Endometrium (tissue), 2 donors: Measurements from ENCODE around the gene IGF2BP3.

ENCODE experiments used
- FAIRE-seq: peaks from 2 replicates; lab custom pipeline; 2012; peaks lifted over from hg19 to GRCh38; lab: Jason Lieb, UNC
- donor health status: control.
- donor health status: control.

Gene IGF2BP3

DNA sequence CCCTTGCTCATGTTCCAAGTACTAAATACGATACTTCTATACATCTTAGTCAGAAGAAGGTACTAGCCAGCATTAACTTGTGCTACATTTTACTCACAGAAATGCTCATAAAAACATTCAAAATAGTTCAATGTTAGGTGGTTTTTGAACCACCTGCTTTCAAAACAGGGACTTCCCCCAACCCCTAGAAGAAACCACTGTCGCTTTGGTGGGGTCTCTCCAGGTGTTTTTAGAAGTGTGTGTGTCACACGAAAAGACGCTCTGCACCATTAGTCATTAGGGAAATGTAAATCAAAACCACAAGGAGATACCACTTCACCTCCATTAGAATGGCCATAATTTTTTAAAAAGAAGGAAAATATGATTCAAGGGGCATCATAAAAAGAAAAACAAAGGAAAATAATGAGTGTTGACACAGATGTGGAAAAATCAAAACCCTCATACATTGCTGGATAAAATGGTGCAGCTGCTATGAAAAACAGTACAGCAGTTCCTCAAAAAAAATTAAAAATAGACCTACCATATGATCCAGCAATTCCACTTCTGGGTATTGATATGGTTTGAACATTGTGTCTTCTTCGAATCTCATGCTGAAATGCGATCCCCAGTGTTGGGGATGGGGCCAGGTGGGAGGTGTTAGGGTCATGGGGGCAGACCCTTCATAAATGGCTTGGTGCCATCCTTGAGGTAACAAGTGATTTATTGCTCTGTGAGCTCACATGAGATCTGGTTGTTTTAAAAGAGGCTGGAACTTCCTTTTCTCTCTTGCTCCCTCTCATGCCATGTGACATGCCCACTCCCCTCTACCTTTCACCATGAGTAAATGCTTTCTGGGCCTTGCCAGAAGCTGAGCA, 96.9 kb downstream of the IGF2BP3 start:
- no peak for FAIRE-seq

DNA sequence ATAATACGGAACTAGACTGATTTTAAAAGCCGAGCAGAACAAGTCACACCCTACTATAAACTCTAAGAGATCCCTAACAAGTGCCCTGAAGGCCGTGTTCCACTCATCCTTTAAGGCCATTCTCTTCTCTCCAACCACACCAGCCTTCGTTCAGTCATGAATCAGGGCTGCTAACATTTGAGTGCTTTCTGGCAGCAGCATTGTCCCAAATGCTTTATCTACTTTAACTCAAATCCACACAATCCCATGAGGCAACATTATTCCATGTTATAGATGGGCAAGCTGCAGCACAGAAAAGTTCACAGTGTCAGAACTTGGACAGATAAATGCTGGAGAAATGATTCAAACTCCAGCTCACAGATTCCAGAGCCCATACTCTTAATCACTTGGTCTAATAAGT, 97.7 kb downstream of the IGF2BP3 start:
- FAIRE-seq: no peak

DNA sequence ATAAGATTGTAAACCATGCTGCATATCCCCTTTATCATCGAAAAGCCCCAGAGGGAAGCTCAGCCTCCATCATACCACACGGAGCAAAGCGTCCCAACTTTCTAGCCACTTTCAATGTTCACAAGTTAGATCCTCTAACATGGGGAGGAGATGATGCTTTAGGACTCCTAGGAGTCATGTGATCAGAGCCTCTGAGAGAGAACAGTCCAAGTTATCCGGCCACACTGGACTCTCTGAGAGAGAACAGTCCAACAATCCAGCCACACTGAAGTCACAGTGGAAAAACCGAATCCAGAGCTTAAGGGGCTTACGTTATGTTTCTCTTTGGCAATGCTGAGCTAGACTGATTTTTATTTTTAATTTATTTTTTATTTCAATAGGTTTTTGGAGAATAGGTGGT, 98.6 kb downstream of the IGF2BP3 start:
- no peak for FAIRE-seq

DNA sequence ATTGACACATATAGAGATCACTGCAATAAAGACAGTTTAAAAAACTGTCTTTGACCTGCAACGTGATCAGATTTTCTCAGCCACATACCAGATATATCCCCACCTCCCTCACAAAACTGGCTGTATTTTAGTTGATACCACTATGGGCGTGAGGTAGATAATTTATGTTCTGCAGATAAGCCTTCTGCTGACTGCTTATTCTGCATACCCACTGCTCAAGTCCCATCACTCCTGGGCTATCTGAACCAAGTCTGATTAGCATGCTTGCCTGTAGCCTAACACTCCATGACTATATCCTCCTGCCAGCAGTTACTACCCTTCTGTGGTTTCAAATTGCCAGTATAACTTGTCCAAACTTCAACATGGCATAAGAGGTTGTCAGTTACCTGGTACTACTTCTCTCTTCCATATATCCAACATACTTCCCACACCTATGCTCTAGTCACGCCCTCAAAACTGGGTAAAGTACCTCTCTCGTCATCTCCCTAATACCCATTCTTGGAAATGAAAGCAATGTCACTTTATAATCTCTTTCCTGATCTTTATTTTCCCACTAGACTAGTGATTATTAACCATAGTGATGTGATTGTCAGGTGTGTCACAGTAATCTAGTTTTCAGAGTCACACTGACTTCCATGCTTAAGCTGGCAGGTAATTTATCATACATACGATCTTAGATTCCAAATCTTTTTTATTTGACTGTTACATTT, 100.4 kb downstream of the IGF2BP3 start:
- FAIRE-seq: no peak

DNA sequence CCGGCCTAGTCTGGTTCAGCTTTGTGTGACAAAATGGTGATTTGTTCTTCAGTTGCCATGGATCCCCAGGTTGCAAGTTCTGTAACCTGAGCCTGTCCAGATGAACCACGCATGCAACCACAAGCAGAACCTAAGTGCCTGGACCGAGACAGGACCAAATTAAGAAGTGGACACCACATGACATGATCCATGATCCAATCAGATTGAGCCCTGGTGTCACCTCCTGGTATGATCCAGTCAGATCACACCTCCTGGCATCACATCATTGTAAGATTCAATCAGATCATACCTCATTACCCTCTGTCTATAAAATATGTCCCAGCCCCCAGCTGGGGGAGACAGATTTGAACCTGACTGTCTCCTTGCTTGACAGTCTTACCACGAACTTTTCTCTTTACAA, 101.2 kb downstream of the IGF2BP3 start:
- no peak for FAIRE-seq

DNA sequence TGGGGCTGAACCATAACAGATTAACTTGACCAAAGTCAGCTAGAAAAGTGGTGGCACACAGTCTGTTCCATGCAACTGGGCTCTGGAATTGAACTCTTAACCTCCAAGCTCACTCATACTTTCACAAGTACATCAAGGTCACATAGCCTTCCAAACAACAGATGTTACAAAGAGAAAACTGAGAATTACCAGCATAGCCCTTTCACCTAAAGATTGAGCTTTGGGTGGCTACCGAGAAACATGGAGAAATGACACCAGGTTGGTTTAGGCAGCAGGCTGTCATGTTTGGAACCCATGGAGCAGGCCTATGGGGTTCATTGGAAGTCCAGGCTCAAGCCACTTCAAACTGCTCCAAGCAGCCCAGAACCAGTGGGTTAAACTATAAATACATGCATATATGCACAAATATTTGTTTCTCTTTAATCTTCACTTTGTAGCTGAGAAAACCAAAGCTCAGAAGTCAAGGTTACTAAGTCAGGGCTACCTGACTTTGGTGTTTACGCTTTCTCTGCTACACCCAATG, 112.1 kb downstream of the IGF2BP3 start:
- no peak for FAIRE-seq

DNA sequence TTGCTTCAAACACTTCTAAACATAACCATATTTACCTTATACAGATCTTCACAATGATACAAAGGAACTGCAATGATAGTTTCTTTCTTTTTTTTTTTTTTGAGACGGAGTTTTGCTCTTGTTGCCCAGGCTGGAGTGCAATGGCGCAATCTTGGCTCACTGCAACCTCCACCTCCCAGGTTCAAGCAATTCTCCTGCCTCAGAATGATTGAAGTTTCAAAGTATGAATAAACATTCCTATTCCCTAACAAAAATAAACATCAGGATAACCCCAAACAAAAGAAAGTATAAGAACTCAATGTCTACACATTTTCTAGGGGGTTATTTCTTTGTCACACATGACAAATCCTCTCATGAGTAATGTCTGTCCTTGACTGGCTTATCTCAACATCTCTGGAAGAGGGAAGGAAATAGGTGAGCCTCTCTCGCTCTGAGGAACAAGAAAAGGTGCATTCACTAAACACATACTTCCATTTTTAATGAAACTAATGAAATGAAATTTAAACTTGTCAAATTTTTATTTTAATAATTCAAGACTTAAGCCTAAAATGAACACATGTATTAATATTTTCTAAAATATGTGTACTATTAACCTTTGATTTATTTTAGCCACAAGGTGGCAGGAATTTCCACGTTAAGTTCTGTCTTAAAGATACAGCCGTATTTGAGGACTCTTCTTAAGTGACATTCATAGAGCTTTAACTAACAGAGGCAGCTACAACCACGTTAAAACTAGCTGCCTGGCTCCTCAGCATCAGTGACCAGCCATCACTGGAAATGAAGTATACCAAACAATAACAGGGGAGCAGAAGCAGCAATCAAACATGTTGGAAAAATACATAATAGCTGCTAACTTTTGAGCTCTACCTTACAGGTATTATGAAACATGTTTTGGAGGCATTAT, 112.8 kb downstream of the IGF2BP3 start:
- no peak for FAIRE-seq

DNA sequence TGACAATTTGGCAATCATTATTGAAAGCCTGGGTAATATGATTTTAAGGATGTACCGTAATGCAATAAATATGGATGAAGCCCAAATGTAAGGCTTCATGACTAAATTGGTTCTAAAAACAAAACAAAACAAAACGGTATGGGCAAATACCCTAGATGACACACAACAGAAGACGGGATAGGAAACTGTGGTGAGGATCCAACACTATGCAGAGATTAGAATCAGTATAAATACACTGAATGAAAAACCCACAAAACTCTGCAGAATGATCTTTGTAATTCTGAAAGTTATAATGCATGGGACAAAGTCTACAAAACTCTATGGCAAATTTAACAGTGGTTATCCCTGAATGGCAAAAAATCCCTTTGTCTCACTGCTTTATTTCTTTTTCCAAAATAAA, 113.6 kb downstream of the IGF2BP3 start:
- no peak for FAIRE-seq

DNA sequence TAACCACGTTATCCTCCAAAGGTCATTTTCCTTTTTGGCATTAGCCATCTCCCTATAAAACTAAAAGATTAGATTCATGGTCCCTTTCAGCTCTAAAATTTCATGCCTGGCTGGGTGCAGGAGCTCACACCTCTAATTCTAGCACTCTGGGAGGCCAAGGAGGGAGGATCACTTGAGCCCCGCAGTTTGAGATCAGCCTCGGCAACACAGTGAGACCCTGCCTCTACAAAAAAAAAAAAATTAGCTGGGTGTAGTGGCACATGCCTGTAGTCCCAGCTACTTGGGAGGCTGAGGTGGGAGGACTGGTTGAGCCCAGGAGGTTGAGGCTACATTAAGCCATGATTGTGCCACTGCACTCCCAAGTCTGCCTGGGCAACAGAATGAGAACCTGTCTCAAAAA, 114.1 kb downstream of the IGF2BP3 start:
- no peak for FAIRE-seq

DNA sequence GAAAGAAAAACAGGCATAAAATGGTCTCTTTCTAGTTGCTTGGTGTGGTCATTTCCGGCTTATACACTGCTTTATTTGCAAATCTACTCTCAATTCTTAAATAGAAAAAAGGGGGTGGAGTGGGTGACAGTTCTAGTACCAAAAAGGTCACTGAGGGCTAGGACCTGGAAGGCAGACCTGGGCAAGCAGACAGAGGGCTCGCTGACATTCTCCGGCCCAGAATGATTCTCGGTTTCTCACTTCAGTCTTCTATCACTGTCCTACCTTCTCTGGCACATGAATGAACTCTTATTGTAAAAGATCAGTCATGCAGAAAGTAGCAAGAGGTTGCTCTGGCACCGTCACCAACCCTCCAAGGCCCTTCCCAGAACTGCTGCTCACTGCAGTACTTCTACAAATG, 117.1 kb downstream of the IGF2BP3 start:
- no peak for FAIRE-seq

DNA sequence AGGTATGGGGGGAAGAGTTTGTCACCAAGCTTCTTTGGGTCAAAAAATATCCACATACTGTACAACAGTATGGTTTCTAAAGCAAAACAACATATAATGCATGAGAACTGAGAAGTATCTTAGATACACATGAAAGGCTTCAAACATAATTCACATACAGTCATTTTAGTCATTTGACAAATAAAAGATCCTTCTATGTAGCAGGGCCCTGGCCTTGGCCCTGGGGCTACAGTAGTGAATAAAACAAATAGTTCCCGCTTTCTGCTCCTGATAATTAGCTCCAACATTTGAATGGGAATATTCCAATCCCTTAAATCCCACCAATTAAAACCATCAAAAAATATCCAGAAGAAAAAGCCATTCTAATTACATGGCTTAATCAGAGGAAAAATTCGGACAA, 119.8 kb downstream of the IGF2BP3 start:
- FAIRE-seq: no peak

DNA sequence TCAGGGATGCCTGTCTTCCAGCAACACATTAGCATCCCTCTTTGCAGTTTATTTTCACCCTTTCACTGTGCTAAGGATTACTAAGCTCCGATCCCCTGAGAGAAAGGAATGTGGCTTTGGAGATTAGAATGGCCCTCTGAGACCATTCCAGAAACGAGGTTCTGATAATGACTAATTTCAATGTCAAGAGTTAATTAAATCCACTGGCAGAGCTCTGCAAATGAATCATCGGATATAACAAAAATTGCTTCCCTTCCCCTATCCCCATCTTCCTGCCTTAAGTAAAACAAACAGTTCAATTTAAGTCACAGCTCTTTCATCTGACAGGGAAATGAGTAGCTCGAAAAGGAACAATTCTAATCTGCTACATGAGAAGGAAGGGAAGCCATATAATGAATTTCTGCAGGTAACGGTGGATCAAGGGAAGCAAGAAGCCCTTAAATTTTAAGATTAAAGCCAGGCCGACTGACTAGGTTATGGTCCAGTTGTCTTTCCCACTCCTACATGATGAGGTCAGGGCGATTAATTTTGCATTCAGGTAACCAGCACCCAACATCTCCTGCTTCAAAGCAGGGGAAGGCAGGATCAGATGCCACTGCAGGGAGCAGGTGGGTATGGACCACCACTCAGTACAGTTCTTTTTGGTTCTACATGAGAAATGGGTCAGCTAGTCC, 120.7 kb downstream of the IGF2BP3 start:
- FAIRE-seq: no peak

DNA sequence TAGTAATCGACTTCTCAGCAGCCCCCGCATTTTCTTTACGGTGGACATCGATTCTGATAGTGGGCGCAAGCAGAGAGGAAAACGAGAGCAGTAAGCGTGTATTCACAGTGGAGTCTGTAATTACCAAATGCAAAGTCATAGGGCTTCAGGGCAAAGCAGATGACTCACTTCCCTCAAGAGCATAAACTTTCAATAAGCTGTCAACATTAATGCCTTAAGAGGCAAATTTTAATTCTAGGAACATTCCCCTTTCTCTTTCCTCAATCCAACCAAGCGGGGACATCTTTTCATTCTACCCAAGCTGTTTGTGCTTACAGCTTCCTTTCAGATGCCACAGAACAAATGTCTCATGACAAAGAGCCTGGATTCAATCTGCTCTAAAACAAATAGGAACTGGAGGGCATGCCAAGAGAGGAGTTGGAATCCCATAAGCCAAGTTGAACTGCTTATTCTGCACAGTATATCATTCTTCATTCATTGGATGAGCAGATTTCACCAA, 122.6 kb downstream of the IGF2BP3 start:
- no peak for FAIRE-seq

DNA sequence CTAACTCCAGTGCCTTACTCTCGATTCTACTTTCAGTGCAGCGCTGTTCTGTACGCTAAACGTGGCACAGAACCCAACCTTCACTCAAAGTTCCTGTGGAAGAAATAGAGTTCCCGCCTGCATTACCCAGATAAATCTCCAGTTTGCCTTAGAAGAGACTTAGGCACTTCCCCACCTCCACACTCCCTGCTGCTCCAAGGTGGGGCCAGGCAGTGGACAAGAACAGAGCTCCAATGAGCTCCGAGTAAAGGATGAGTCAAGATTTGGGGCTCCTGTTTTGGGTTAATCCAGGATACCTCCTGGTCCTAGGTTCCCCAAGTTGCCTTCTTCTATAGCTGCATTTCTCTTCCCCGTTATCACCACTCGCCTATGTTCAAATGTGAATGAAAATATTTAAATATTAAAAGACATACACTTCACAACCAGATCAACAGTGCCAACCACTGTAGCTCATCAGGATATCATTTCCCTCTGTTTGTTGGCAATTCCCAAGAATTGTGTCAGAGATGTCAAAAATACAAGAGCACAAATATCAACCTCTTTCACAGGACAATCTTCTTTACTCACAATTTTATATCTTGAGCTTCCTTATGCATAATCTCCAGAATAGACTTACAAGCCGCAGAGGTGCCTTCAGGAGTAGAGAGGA, 123.1 kb downstream of the IGF2BP3 start:
- FAIRE-seq: no peak

DNA sequence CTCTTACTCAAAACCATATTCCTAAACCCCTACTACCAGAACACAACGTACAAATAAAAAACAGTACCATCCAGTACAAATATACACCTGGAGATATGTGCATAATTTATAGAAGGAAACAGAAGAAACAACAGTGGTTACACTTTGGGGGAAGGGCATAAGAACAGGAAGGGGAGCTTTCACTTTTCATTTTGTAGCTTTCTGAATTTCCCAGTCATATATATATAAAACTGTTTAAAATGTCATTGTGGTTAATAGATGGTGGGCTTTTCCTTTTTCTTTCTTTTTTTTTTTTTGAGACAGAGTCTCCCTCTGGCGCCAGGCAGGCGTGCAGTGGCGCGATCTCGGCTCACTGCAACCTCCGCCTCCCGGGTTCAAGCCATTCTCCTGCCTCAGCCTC, 124.0 kb downstream of the IGF2BP3 start:
- FAIRE-seq: no peak

DNA sequence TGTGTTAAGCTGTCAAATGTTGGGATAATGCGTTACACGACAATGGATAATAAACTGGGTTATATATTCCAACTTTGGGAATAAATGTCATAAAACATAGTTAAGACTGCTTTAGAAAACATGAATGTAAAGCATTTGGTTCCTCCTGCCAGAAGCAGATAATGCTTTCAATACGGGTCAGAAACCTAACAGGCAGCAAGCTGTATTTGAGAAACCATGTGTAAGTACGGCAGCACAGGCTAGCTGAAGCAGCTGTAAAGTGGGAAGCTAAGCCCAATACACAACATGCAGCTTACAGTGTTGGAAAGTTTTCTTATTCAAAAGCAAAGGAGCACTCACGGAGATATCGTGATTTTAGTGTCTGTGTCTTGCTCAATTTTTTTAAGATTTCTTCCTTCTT, 124.7 kb downstream of the IGF2BP3 start:
- FAIRE-seq: no peak

DNA sequence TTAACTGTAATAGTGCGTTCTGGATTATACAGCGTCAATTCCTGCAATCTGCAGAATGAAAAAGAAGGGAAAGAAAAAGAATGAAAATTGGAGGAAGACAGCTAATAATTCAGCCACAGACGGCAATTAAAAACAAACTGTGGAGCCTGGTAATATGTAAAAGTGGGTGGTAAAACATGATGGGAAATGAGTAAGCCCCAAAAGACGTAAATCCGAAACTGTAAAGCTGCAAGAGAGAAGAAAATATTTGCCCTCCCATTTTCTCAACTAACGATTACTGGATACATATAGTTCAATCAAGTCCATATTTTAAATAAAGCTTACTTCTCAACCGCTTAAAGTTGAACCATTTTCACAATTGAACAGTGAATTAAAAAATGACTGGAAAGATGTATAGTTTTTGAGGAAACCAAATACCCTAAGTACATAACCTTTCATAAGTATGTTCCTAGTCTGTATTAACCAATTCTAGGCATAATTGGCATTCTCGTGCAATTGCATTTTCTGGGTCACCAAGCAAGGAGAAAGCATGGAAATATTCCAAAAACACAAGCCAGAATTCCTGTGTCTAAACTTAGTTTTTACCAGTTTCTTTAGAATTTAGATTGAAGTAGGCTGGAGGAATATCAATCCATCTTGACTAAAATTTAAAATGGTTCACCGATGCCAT, 126.3 kb downstream of the IGF2BP3 start:
- FAIRE-seq: no peak

DNA sequence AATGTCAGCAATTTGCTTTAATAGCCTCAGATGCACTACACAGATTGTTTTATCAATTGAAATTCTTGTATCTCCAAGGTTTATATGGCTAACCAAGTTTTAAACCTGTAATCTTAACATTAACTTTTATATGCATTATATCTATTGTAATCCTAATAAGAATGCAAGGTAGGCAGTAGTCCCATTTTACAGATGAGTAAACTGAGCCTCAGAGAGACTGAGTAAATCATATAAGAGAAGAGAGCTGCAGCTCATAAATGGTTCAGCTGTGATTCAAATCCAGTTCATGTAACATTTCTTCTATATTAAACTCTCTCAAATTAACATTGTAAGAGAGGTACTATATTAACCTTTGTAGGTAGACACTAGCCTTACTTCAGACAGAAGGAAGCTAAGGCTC, 127.2 kb downstream of the IGF2BP3 start:
- FAIRE-seq: no peak

DNA sequence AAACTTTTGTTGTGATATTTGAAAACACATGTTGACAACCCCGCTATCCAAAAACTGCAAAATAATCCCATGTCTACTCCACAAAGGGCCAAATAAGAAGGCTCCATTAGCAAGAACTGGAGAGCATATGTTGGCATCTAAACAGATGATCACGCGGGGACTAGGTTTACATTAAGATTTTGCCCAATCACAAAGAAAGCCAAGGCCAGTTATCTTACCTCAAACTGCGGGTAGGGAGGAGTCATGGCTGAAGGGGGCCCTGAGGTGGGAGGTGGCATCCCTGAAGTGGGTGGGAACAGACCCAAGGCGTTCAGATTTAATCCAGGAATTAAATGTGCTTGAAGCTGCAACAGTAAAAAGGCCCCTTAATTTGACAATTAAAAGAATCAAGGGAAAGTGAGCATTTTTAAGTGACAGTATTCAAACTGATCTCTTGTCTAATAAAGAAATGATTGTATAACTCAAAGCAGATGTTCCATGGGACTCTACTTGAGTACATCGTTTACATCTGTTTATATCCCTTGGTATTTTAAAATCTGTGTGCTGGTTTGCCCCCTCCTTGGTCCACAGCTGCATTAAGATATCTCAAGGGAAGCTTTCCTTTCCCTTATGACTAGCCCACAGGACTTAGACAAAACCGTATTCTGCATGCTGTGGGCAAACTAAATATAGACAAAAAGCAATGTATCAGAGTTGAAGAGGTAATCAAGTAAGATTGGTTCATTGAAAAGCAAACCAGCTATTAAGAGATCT, 128.3 kb downstream of the IGF2BP3 start:
- no peak for FAIRE-seq

DNA sequence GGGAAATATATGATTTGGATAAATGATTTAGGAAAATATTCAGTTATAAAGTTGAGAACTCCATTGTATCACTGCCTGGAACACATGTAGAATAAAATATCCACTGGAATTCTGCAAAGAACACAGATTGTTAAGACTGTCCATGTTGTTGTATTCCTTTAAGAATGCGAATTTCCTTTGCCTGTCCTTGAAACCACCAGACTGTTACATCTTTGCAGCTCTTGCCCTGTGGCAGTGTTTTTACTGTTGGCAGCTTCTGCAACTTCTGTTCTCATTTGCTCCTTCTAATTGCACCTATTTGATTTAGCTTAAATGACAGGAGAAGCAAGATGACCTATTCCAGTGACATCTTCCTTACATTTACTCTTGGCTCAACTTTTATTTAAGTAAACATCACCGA, 131.4 kb downstream of the IGF2BP3 start:
- FAIRE-seq: no peak
